H9 (cell line): Measurements from ENCODE around the gene NAGLU. TPM values are rescaled to one million over a fixed set of nuclear protein-coding genes. Genes with fewer than 3 reads are reported as not detected.

ENCODE experiments used
- DNase-seq: peaks from one replicate; pipeline ENCODE4 v3.0.0-alpha.2; 2017
- H2AFZ ChIP-seq: one replicate; pipeline ENCODE4 v1.6.1; 2013; ENCODE audit warnings: mild to moderate bottlenecking, low read length, control low read depth, moderate library complexity
- H2AK5ac ChIP-seq: 2 replicates; pipeline ENCODE4 v1.6.1; 2013; ENCODE audit warnings: low read length, control low read depth, mixed read lengths; ENCODE audit not compliant: insufficient read length
- H2BK120ac ChIP-seq: one replicate; pipeline ENCODE4 v1.6.1; 2013; ENCODE audit warnings: low read depth, mild to moderate bottlenecking, low read length, control low read depth, inconsistent platforms; ENCODE audit not compliant: poor library complexity, severe bottlenecking
- H2BK12ac ChIP-seq: 2 replicates; pipeline ENCODE4 v1.6.1; 2013; ENCODE audit warnings: low read length, control low read depth, mixed read lengths, low read depth; ENCODE audit not compliant: insufficient read length
- H2BK15ac ChIP-seq: 2 replicates; pipeline ENCODE4 v1.6.1; 2013; ENCODE audit warnings: low read depth, low read length, control low read depth
- H2BK20ac ChIP-seq: one replicate; pipeline ENCODE4 v1.6.1; 2013; ENCODE audit warnings: low read depth, mild to moderate bottlenecking, low read length, control low read depth, inconsistent platforms; ENCODE audit not compliant: poor library complexity, severe bottlenecking
- H2BK5ac ChIP-seq: 2 replicates; pipeline ENCODE4 v1.6.1; 2013; ENCODE audit warnings: low read length, control low read depth, mixed read lengths; ENCODE audit not compliant: insufficient read length
- H3K14ac ChIP-seq: 2 replicates; pipeline ENCODE4 v1.6.1; 2013; ENCODE audit warnings: low read length, control low read depth; ENCODE audit not compliant: insufficient read depth
- H3K18ac ChIP-seq: 2 replicates; pipeline ENCODE4 v1.6.1; 2013; ENCODE audit warnings: low read depth, mild to moderate bottlenecking, mixed read lengths, low read length, control low read depth; ENCODE audit not compliant: insufficient read length
- H3K23ac ChIP-seq: 2 replicates; pipeline ENCODE4 v1.6.1; 2013; ENCODE audit warnings: low read length, control low read depth, mixed read lengths, low read depth; ENCODE audit not compliant: insufficient read length
- H3K23me2 ChIP-seq: 2 replicates; pipeline ENCODE4 v1.6.1; 2013; ENCODE audit warnings: low read depth, mild to moderate bottlenecking, mixed read lengths, low read length, control low read depth; ENCODE audit not compliant: insufficient read length, poor library complexity, severe bottlenecking
- H3K27ac ChIP-seq: 2 replicates; pipeline ENCODE4 v1.5.1; 2013; ENCODE audit warnings: low read length, control low read depth, mixed read lengths, low read depth; ENCODE audit not compliant: insufficient read length
- H3K27me3 ChIP-seq: 2 replicates; pipeline ENCODE4 v1.6.1; 2013; ENCODE audit warnings: low read length, control low read depth, inconsistent platforms; ENCODE audit not compliant: insufficient read depth
- H3K4ac ChIP-seq: 2 replicates; pipeline ENCODE4 v1.6.1; 2013; ENCODE audit warnings: low read depth, mild to moderate bottlenecking, control low read depth, inconsistent platforms, low read length, moderate library complexity
- H3K4me1 ChIP-seq: 2 replicates; pipeline ENCODE4 v1.6.1; 2013; ENCODE audit warnings: low read length, control low read depth, inconsistent platforms; ENCODE audit not compliant: insufficient read depth
- H3K4me2 ChIP-seq: 2 replicates; pipeline ENCODE4 v1.6.1; 2013; ENCODE audit warnings: low read length, control low read depth, mixed read lengths; ENCODE audit not compliant: insufficient read length, insufficient read depth
- H3K56ac ChIP-seq: 2 replicates; pipeline ENCODE4 v1.6.1; 2013; ENCODE audit warnings: low read depth, mild to moderate bottlenecking, mixed read lengths, low read length, control low read depth; ENCODE audit not compliant: insufficient read length
- H3K79me1 ChIP-seq: 2 replicates; pipeline ENCODE4 v1.6.1; 2013; ENCODE audit warnings: low read depth, mild to moderate bottlenecking, moderate library complexity, low read length, control low read depth, inconsistent platforms; ENCODE audit not compliant: insufficient read depth, poor library complexity, severe bottlenecking
- H3K79me2 ChIP-seq: 2 replicates; pipeline ENCODE4 v1.6.1; 2013; ENCODE audit warnings: low read length, control low read depth, inconsistent platforms; ENCODE audit not compliant: insufficient read depth
- H3K9ac ChIP-seq: 2 replicates; pipeline ENCODE4 v1.6.1; 2013; ENCODE audit warnings: low read length, control low read depth, mixed read lengths; ENCODE audit not compliant: insufficient read length; ENCODE audit errors: extremely low read depth
- H3K9me3 ChIP-seq: one replicate; pipeline ENCODE4 v1.6.1; 2013; ENCODE audit warnings: low read depth, low read length, inconsistent platforms; ENCODE audit not compliant: control insufficient read depth
- H3T11ph ChIP-seq: one replicate; pipeline ENCODE4 v1.6.1; 2013; ENCODE audit warnings: mild to moderate bottlenecking, low read length, control low read depth, inconsistent platforms
- H4K20me1 ChIP-seq: one replicate; pipeline ENCODE4 v1.6.1; 2013; ENCODE audit not compliant: control insufficient read depth, insufficient read length, insufficient read depth
- H4K5ac ChIP-seq: 2 replicates; pipeline ENCODE4 v1.6.1; 2013; ENCODE audit warnings: low read depth, mild to moderate bottlenecking, mixed read lengths, low read length, control low read depth; ENCODE audit not compliant: insufficient read length
- H4K8ac ChIP-seq: replicated peaks from 2 replicates; pipeline ENCODE4 v1.6.1; 2013; ENCODE audit warnings: low read length, control low read depth, mixed read lengths, low read depth; ENCODE audit not compliant: insufficient read length
- H4K91ac ChIP-seq: 2 replicates; pipeline ENCODE4 v1.6.1; 2013; ENCODE audit warnings: low read depth, mild to moderate bottlenecking, moderate library complexity, mixed read lengths, low read length, control low read depth; ENCODE audit not compliant: insufficient read length
- H3K27ac Mint-ChIP-seq, 3 experiments: 2 replicates in 2 of 3; 3 replicates in 1 of 3; pipeline ENCODE4 v1.8.0; 2020 to 2021; ENCODE audit warnings: mixed read lengths in 3 of 3, mild to moderate bottlenecking in 1 of 3, moderate library complexity in 1 of 3
- H3K27me3 Mint-ChIP-seq: 2 replicates; pipeline ENCODE4 v1.8.0; 2021; ENCODE audit warnings: low read depth, mild to moderate bottlenecking, moderate library complexity, mixed read lengths
- H3K36me3 Mint-ChIP-seq, 3 experiments: 2 replicates in 2 of 3; 3 replicates in 1 of 3; pipeline ENCODE4 v1.8.0; 2020 to 2021; ENCODE audit warnings: low read depth in 3 of 3, mixed read lengths in 3 of 3; ENCODE audit not compliant: insufficient read depth in 1 of 3
- H3K4me1 Mint-ChIP-seq, 2 experiments: 2 replicates each; pipeline ENCODE4 v1.8.0; 2020; ENCODE audit warnings: mixed read lengths in 2 of 2
- H3K4me3 Mint-ChIP-seq, 2 experiments: 2 replicates in 1 of 2; 3 replicates in 1 of 2; pipeline ENCODE4 v1.8.0; 2020 to 2021; ENCODE audit warnings: mild to moderate bottlenecking in 2 of 2, mixed read lengths in 2 of 2, moderate library complexity in 1 of 2
- H3K9me3 Mint-ChIP-seq, 2 experiments: 2 replicates in 1 of 2; 3 replicates in 1 of 2; pipeline ENCODE4 v1.8.0; 2020; ENCODE audit warnings: mild to moderate bottlenecking in 2 of 2, mixed read lengths in 2 of 2, moderate library complexity in 1 of 2
- CTCF ChIP-seq: fragments of 200-600 bp; sonication (generic); conservative IDR thresholded peaks from 3 replicates; pipeline ENCODE4 v1.8.0; 2021; ENCODE audit warnings: antibody characterized with exemption, mild to moderate bottlenecking
- WGBS: extraction: QIAGEN DNeasy Blood & Tissue Kit; methylation state at CpG from one replicate; pipeline ENCODE4 v1.1.7; 2013; ENCODE audit warnings: missing lambda C conversion rate, low lambda C conversion rate, mixed read lengths; ENCODE audit not compliant: insufficient read length; ENCODE audit errors: extremely low coverage; 5-methylcytosine and 5-hydroxymethylcytosine counted together
- total RNA-seq: library from RNA; stranded (reverse); gene quantifications from 2 replicates; pipeline ENCODE4 v1.2.1, GENCODE V29; 2021

Gene NAGLU
- total RNA-seq, 1 experiment from 2014 or later, result 23.5 TPM

GRCh38 chr17:42530952-42531454, 5.0 kb upstream of the NAGLU start:
- no peaks in the 10 kb centered on the region for H3K79me2 ChIP-seq

More at GRCh38 chr17:42530952-42531454, 5.0 kb upstream of the NAGLU start:
- Histone ChIP-seq H2BK120ac (no peak overlapping the region), H3K79me1 (no peaks in the 10 kb centered on the region), H2BK12ac (no peak overlapping the region), H3K9ac (no peak overlapping the region), H4K20me1 (no peaks in the 10 kb centered on the region), H3K23me2 (peaks cover 3% of the 10 kb centered on the region), H2BK15ac (no peak overlapping the region), H3K23ac (no peak overlapping the region), H3K4me1 (no peaks in the 10 kb centered on the region), H2BK20ac (no peak overlapping the region), H3K14ac (no peak overlapping the region), H3T11ph (no peak overlapping the region), H4K91ac (no peak overlapping the region), H2AK5ac (no peak overlapping the region), H2BK5ac (no peak overlapping the region), H4K5ac (no peak overlapping the region), H3K56ac (no peak overlapping the region), H2AFZ (no peak overlapping the region), H3K4ac (no peak overlapping the region), H3K4me2 (no peak overlapping the region), H3K18ac (no peak overlapping the region), H3K9me3 (no peaks in the 10 kb centered on the region), H3K27ac (no peak overlapping the region), H4K8ac (no peak overlapping the region), H3K27me3 (no peaks in the 10 kb centered on the region)
- TF ChIP-seq CTCF, result no peak
- WGBS, result no CpG with 5 or more reads among the region's 2 CpGs
- DNase-seq, result no peak
- Mint-ChIP-seq H3K27ac (no peak overlapping the region), H3K4me3 (peak overlapping the region in 1 of 2 experiments; percentile 46; a peak in 2 of 5 replicates), H3K36me3 (no peaks in the 10 kb centered on the region; a peak in 2 of 7 replicates), H3K4me1 (peaks cover 8 to 15% of the 10 kb centered on the region in 2 experiments), H3K9me3 (0 out of 5 replicates have a peak, but pooled peaks cover 0 to 3% of the 10 kb centered on the region in 2 experiments), H3K27me3 (peaks cover 48% of the 10 kb centered on the region)
